ENCODE data around the gene PGAM5. TPM values are rescaled to one million over a fixed set of nuclear protein-coding genes. Genes with fewer than 3 reads are reported as not detected.

The PGAM5 gene
- polyA plus RNA-seq, 1 of the 3 experiments (the other 2 are of a cell fraction): 22.5 TPM

GRCh38 chr12:132764231-132764630 is 53.6 kb downstream of the PGAM5 start:
- H3F3A ChIP-seq (replicated peaks; ENCODE audit: insufficient read depth): peaks cover 51% of the 10 kb centered on the region
- DNase-seq: no peak
- no peaks in the 10 kb centered on the region for H3K9me3 ChIP-seq
- peaks cover 5 to 20% of the 10 kb centered on the region in 2 experiments for H3K36me3 ChIP-seq (replicated peaks in 1 of 2; ENCODE audit: control insufficient read depth in 1 of 2, insufficient read depth in 2 of 2, low read length in 1 of 2)
- H3K9me2 ChIP-seq: no peaks in the 10 kb centered on the region
- H3K9ac ChIP-seq: no peak overlapping the region
- ChIA-PET CTCF (interaction anchor here (0.7 kb wide), 1 partner anchor 10 kb away, joined by 4 read pairs; no protein-coding TSS in a partner anchor), POLR2A (no interaction called here)
- H4K20me1 ChIP-seq (ENCODE audit: insufficient read depth): peaks cover 29% of the 10 kb centered on the region
- no peak overlapping the region for H2AFZ ChIP-seq (ENCODE audit: low read depth)
- WGBS (ENCODE audit: low lambda C conversion rate): 96% methylated on average over 20 of the region's 20 CpGs
- TF ChIP-seq REST (IDR thresholded peaks at IDR 0.05; ENCODE audit: low read depth, low read length) (no peak), MAX (IDR thresholded peaks at IDR 0.05; ENCODE audit: low read depth) (no peak), NFIC (IDR thresholded peaks at IDR 0.05; ENCODE audit: borderline replicate concordance) (no peak), TCF12 (IDR thresholded peaks at IDR 0.05) (no peak), RCOR1 (IDR thresholded peaks at IDR 0.05; ENCODE audit: low read length) (no peak), ZBTB33 (IDR thresholded peaks at IDR 0.05; ENCODE audit: borderline replicate concordance, low read depth) (no peak), PBX3 (IDR thresholded peaks at IDR 0.05) (no peak), POLR2AphosphoS5 (IDR thresholded peaks at IDR 0.05; ENCODE audit: low read depth, low read length) (no peak), SMC3 (IDR thresholded peaks at IDR 0.05; ENCODE audit: low read depth, low read length) (no peak), FOXM1 (IDR thresholded peaks at IDR 0.05; ENCODE audit: low read depth) (no peak), FOXJ3 (CRISPR knock-in tag; IDR thresholded peaks at IDR 0.05) (no peak), RAD21 (IDR thresholded peaks at IDR 0.05; ENCODE audit: low read length) (no peak), FOSL2 (IDR thresholded peaks at IDR 0.05; ENCODE audit: borderline replicate concordance, low read depth) (no peak), GATA2 (CRISPR knock-in tag; IDR thresholded peaks at IDR 0.05) (no peak), EP300 (IDR thresholded peaks at IDR 0.05; ENCODE audit: borderline replicate concordance in 1 of 2, low read depth in 1 of 2, low read length in 1 of 2) (no peak)
- no peak overlapping the region for H3K4me3 ChIP-seq (ENCODE audit: low read depth in 2 of 2, low read length in 1 of 2)
- peaks cover 37% of the 10 kb centered on the region for H3K79me2 ChIP-seq (ENCODE audit: insufficient read depth)
- no peaks in the 10 kb centered on the region for H3K27me3 ChIP-seq (ENCODE audit: insufficient read depth)
- H3K27ac ChIP-seq (ENCODE audit: low read depth in 2 of 2, low read length in 1 of 2): no peak overlapping the region
- H3K4me1 ChIP-seq (ENCODE audit: control insufficient read depth in 1 of 2, insufficient read depth in 2 of 2, low read depth in 1 of 2, low read length in 1 of 2): peaks cover 8 to 10% of the 10 kb centered on the region in 2 experiments; a peak in 2 of 4 replicates
- H3K4me2 ChIP-seq: no peak overlapping the region
